HL-60 (cell line): ENCODE measurements around the gene KIF26B.

Experiments
- DNase-seq, 2 experiments: peaks; one replicate each; pipeline ENCODE4 v3.0.0-alpha.2; 2010 to 2020; ENCODE audit warnings: low read depth in 1 of 2, low spot score in 1 of 2
- H3K27ac ChIP-seq: fragments of 250-450 bp; sonication (Bioruptor Pico); replicated peaks from 2 replicates; pipeline ENCODE4 v1.5.1; 2020; ENCODE audit warnings: mild to moderate bottlenecking, moderate library complexity
- H3K27me3 ChIP-seq: fragments of 250-450 bp; sonication (Bioruptor Pico); 2 replicates; pipeline ENCODE4 v1.5.1; 2021; ENCODE audit warnings: mild to moderate bottlenecking, moderate library complexity; ENCODE audit not compliant: insufficient read depth, poor library complexity, severe bottlenecking
- H3K4me3 ChIP-seq: replicated peaks from 2 replicates; pipeline ENCODE4 v1.5.1; 2011; ENCODE audit warnings: mild to moderate bottlenecking, control low read depth, low read length; ENCODE audit not compliant: insufficient read depth
- GABPA ChIP-seq: IDR thresholded peaks from 2 replicates; pipeline ENCODE4 v1.6.1; 2012; ENCODE audit warnings: low read depth
- POLR2AphosphoS5 ChIP-seq: IDR thresholded peaks from 2 replicates; pipeline ENCODE4 v1.6.1; 2012; ENCODE audit warnings: low read depth
- SPI1 ChIP-seq: IDR thresholded peaks from 2 replicates; pipeline ENCODE4 v1.6.1; 2012; ENCODE audit warnings: low read depth, mild to moderate bottlenecking, borderline replicate concordance
- TF ChIP-seq, protein P1 (sequence below): IDR thresholded peaks from one replicate; pipeline ENCODE4 v1.5.1; 2011; ENCODE audit warnings: low read length, control low read depth, inconsistent platforms; ENCODE audit not compliant: insufficient read depth
- TF ChIP-seq, protein P2 (sequence below): IDR thresholded peaks from 2 replicates; pipeline ENCODE4 v1.6.1; 2012; ENCODE audit warnings: low read depth; ENCODE audit not compliant: insufficient replicate concordance

KIF26B gene

DNA sequence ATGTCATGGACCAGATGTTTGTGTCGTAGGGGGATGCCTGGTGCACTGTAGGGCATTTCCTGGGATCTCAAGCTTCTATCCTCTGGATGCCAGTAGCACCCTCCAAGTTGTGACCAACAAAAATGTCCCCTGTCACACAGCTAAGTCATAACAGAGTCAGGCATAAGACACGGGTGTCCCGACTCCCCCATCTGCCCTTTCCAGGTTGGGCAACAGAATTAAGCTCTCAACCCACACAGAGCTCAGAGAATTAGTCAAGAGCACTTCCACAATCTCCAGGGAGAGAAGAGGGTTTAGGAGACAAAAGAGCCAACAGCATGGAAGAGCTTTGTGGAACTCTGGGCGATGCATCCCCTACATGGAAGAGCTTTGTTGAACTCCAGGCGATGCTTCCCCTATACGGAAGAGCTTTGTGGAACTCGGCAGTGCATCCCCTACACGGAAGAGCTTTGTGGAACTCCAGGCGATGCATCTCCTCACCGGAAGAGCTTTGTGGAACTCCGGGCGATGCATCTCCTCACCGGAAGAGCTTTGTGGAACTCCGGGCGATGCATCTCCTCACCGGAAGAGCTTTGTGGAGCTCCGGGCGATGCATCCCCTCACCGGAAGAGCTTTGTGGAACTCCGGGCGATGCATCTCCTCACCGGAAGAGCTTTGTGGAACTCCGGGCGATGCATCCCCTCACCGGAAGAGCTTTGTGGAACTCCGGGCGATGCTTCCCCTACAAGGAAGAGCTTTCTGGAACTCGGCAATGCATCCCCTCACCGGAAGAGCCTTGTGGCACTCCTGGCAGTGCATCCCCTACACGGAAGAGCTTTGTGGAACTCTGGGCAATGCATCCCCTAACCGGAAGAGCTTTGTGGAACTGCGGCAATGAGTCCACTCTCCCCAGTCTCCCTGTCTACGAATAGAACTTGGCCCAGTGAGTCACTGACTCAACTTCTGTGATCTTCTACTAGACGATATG lies 422.7 kb downstream of the KIF26B start:
- no peak for TF ChIP-seq GABPA
- TF ChIP-seq, protein P1, sequence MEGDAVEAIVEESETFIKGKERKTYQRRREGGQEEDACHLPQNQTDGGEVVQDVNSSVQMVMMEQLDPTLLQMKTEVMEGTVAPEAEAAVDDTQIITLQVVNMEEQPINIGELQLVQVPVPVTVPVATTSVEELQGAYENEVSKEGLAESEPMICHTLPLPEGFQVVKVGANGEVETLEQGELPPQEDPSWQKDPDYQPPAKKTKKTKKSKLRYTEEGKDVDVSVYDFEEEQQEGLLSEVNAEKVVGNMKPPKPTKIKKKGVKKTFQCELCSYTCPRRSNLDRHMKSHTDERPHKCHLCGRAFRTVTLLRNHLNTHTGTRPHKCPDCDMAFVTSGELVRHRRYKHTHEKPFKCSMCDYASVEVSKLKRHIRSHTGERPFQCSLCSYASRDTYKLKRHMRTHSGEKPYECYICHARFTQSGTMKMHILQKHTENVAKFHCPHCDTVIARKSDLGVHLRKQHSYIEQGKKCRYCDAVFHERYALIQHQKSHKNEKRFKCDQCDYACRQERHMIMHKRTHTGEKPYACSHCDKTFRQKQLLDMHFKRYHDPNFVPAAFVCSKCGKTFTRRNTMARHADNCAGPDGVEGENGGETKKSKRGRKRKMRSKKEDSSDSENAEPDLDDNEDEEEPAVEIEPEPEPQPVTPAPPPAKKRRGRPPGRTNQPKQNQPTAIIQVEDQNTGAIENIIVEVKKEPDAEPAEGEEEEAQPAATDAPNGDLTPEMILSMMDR, result no peak
- no peak for DNase-seq
- H3K27me3 ChIP-seq, result no peaks in the 10 kb centered on the region
- no peak overlapping the region for H3K27ac ChIP-seq
- no peak overlapping the region for H3K4me3 ChIP-seq

DNA sequence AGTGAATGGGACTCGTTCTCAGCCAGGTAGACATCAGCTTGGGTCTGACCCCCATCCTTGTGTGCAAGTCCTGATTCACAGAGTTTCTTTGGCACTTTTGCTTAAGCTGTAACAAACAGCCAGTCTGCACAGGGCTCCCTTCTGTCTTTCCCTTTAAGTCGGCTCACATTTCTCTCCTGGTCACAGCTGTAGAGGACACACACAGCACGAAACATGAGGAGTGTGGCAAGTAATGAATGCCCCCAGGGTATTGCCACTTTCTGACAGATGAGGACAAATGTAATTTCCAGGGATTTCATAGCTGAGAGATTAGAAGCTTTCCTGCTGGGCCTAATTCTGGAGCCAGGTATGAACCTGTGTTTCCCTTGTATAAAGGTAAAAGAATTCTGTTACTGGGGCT lies 423.5 kb downstream of the KIF26B start:
- no peak for DNase-seq
- no peak overlapping the region for H3K4me3 ChIP-seq
- no peak for TF ChIP-seq POLR2AphosphoS5
- TF ChIP-seq, protein P1, result no peak
- TF ChIP-seq SPI1, result no peak
- TF ChIP-seq, protein P2, sequence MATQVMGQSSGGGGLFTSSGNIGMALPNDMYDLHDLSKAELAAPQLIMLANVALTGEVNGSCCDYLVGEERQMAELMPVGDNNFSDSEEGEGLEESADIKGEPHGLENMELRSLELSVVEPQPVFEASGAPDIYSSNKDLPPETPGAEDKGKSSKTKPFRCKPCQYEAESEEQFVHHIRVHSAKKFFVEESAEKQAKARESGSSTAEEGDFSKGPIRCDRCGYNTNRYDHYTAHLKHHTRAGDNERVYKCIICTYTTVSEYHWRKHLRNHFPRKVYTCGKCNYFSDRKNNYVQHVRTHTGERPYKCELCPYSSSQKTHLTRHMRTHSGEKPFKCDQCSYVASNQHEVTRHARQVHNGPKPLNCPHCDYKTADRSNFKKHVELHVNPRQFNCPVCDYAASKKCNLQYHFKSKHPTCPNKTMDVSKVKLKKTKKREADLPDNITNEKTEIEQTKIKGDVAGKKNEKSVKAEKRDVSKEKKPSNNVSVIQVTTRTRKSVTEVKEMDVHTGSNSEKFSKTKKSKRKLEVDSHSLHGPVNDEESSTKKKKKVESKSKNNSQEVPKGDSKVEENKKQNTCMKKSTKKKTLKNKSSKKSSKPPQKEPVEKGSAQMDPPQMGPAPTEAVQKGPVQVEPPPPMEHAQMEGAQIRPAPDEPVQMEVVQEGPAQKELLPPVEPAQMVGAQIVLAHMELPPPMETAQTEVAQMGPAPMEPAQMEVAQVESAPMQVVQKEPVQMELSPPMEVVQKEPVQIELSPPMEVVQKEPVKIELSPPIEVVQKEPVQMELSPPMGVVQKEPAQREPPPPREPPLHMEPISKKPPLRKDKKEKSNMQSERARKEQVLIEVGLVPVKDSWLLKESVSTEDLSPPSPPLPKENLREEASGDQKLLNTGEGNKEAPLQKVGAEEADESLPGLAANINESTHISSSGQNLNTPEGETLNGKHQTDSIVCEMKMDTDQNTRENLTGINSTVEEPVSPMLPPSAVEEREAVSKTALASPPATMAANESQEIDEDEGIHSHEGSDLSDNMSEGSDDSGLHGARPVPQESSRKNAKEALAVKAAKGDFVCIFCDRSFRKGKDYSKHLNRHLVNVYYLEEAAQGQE, result no peak
- H3K27ac ChIP-seq, result no peak overlapping the region
- H3K27me3 ChIP-seq, result no peaks in the 10 kb centered on the region

DNA sequence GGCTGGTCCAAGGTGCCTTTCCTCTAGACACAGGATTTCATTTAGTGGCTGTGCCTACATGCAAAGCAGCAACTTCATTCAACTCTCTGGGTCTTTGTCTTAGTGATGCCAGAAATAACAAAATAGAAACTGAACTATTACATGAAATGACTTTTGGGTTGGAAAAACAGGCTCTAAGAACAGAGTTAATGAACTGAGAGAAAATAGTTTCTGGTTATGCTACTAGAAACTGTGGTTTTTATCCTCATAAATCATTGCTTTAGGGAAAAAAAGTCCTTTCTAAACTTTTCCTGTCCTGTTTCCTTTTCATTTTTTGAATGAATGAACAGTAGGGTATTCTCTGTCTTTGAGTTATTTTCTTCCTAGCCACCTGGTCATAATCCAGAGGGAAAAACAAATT lies 424.0 kb downstream of the KIF26B start:
- TF ChIP-seq, protein P1, result no peak
- no peak for TF ChIP-seq SPI1
- no peak for TF ChIP-seq GABPA
- TF ChIP-seq, protein P2, result no peak
- TF ChIP-seq POLR2AphosphoS5, result no peak
- no peak for DNase-seq
- Histone ChIP-seq H3K4me3 (no peak overlapping the region), H3K27me3 (no peaks in the 10 kb centered on the region), H3K27ac (no peak overlapping the region)

DNA sequence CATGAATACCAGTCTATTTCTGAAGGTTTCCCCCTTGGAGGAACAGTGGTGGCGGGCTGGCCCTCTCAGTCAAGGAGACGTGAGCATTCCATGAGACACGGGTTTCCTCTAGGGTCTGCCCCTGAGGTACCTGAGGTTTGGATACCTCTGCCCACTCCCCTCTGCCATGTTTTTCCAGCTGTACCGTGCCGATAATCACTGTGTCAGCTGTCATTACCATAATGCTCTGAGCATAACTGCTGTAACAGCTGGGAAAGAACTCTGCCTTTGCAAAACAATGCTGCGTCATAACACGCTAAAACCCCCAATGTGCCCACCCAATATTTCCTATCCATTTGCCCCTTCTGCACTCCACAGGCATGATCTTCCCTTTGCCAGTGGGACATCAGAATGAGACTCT lies 425.1 kb downstream of the KIF26B start:
- no peak for TF ChIP-seq GABPA
- TF ChIP-seq, protein P1, result no peak
- no peak for TF ChIP-seq POLR2AphosphoS5
- TF ChIP-seq SPI1, result no peak
- TF ChIP-seq, protein P2, result no peak
- H3K27ac ChIP-seq, result no peak overlapping the region
- no peaks in the 10 kb centered on the region for H3K27me3 ChIP-seq
- no peak overlapping the region for H3K4me3 ChIP-seq
- DNase-seq, result no peak
